ENCODE results near the gene HSD17B8. TPM values are rescaled to one million over a fixed set of nuclear protein-coding genes. Genes with fewer than 3 reads are reported as not detected.

HSD17B8 gene
- total RNA-seq, 1 experiment from 2014 or later, result 22.0 TPM

- TF ChIP-seq SRF (IDR thresholded peaks at IDR 0.05; ENCODE audit: low read depth) (no peak), POLR2A (IDR thresholded peaks at IDR 0.05; ENCODE audit: borderline replicate concordance, extremely low read depth, insufficient read depth, insufficient read length) (no peak), MAX (IDR thresholded peaks at IDR 0.05) (no peak), YY1 (IDR thresholded peaks at IDR 0.05; ENCODE audit: extremely low read depth, insufficient replicate concordance, low read depth, low read length) (no peak), CTCF (IDR thresholded peaks at IDR 0.05 in 2 of 3, conservative IDR thresholded peaks at IDR 0.05 in 1 of 3; ENCODE audit: borderline replicate concordance in 1 of 3, insufficient read depth in 1 of 3, low read depth in 2 of 3, low read length in 2 of 3) (no peak), POLR2AphosphoS5 (IDR thresholded peaks at IDR 0.05; ENCODE audit: low read depth, low read length) (no peak), REST (IDR thresholded peaks at IDR 0.05; ENCODE audit: low read depth) (no peak)
Observed at GRCh38 chr6:33156561-33156960, 47.9 kb upstream of the HSD17B8 start (continued).

GRCh38 chr6:33156964-33157363 lies 47.5 kb upstream of the HSD17B8 start:
- H4K20me1 ChIP-seq (ENCODE audit: insufficient read depth), result no peaks in the 10 kb centered on the region
- intact Hi-C loops (cut with micrococcal nuclease), result no loop called here
- H3K79me2 ChIP-seq (ENCODE audit: insufficient read depth, low read length), result no peaks in the 10 kb centered on the region
- no peak overlapping the region for H3K4me3 ChIP-seq (replicated peaks in 1 of 2; ENCODE audit: low read depth in 1 of 2, low read length in 2 of 2)
- ATAC-seq (no peak), DNase-seq (ENCODE audit: low read depth, low spot score) (no peak)
- TF ChIP-seq EGR1 (IDR thresholded peaks at IDR 0.05; ENCODE audit: low read depth) (no peak), CTCF (IDR thresholded peaks at IDR 0.05 in 2 of 3, conservative IDR thresholded peaks at IDR 0.05 in 1 of 3; ENCODE audit: borderline replicate concordance in 1 of 3, insufficient read depth in 1 of 3, low read depth in 2 of 3, low read length in 2 of 3) (no peak), EZH2phosphoT487 (IDR thresholded peaks at IDR 0.05; ENCODE audit: borderline replicate concordance) (no peak), SP1 (IDR thresholded peaks at IDR 0.05; ENCODE audit: low read depth) (no peak)
- no peak overlapping the region for H3K27ac ChIP-seq (ENCODE audit: low read depth, low read length)
- ChIA-PET POLR2A (no interaction called here), CTCF (interaction anchor here (1.3 kb wide), 1 partner anchor 9 kb away, joined by 3 read pairs; no protein-coding TSS in a partner anchor), RAD21 (ENCODE audit: low non-redundant PET in 1 of 2, low total read pairs in 2 of 2, uncharacterized antibody in 2 of 2, unreplicated experiment in 2 of 2) (no interaction called here)
- no peak overlapping the region for H3K4me2 ChIP-seq (ENCODE audit: low read length)
- H3K9me3 ChIP-seq (ENCODE audit: control insufficient read depth in 1 of 2, insufficient read depth in 1 of 2, low read depth in 1 of 2, low read length in 2 of 2), result no peaks in the 10 kb centered on the region
- H3K9me2 ChIP-seq (ENCODE audit: insufficient read depth), result no peaks in the 10 kb centered on the region
- no peak overlapping the region for H3K9ac ChIP-seq (ENCODE audit: low read length)
- BruUV-seq (replicated peaks), result no TSS peak
- H3K4me1 ChIP-seq (ENCODE audit: control insufficient read depth in 1 of 2, insufficient read depth in 2 of 2, low read length in 2 of 2), result peaks cover 11 to 19% of the 10 kb centered on the region in 2 experiments
- H2AFZ ChIP-seq (ENCODE audit: low read depth, low read length, poor library complexity, severe bottlenecking), result no peak overlapping the region
- H3K27me3 ChIP-seq (ENCODE audit: insufficient read depth, low read length), result no peaks in the 10 kb centered on the region
- H3K36me3 ChIP-seq (ENCODE audit: control insufficient read depth in 1 of 2, insufficient read depth in 2 of 2, low read length in 2 of 2), result no peaks in the 10 kb centered on the region

Measured in HCT116 (cell line).